Measurements from ENCODE around the gene TGM5. TPM values are rescaled to one million over a fixed set of nuclear protein-coding genes. Genes with fewer than 3 reads are reported as not detected.

The TGM5 gene
- total RNA-seq, 1 donor = not detected

- no peak overlapping the region for H3K27ac ChIP-seq (ENCODE audit: low read depth, low read length)
- no peak for DNase-seq (ENCODE audit: insufficient read length, low spot score, missing footprints)
- no peaks in the 10 kb centered on the region for H3K4me1 ChIP-seq (ENCODE audit: insufficient read depth, low read length)
- H2AFZ ChIP-seq (ENCODE audit: low read length) = no peak overlapping the region
- no peak for TF ChIP-seq CTCF (IDR thresholded peaks at IDR 0.05; ENCODE audit: extremely low read depth, low read depth, low read length)
- H3K27me3 ChIP-seq (ENCODE audit: insufficient read depth, low read length) = peaks cover 36% of the 10 kb centered on the region
- no peaks in the 10 kb centered on the region for H3K79me2 ChIP-seq (ENCODE audit: insufficient read depth, low read length)
- no peak overlapping the region for H3K4me2 ChIP-seq (ENCODE audit: insufficient read depth, low read length)
- H3K36me3 ChIP-seq (ENCODE audit: insufficient read depth, low read length) = no peaks in the 10 kb centered on the region
- H3K4me3 ChIP-seq (ENCODE audit: insufficient read depth, low read length) = no peak overlapping the region
- no peaks in the 10 kb centered on the region for H3K9me3 ChIP-seq (ENCODE audit: low read depth, low read length)
- H4K20me1 ChIP-seq (ENCODE audit: insufficient read depth, low read length) = no peaks in the 10 kb centered on the region
These were observed 45.3 kb downstream of the TGM5 start for GRCh38 chr15:43221422-43221821.

DNA sequence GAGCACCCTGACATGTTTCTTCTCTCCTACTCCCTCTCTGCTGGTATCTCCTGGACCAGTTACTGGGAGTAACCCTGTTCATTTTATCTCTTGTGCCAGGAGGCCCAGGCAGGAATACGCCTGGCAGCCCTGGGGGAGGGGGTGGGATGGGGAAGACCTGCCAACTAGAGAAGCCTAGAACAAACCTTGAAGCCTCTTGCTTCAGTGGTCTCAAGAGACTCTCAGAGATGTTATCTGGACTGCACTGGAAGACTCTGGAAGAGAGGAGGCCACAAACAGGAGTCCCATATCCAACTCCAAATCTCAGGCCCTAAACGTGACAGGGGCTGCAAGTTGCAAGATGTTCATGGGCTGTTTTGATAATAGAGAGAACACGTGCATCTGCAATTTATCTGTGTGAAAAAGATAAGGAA is 45.7 kb downstream of the TGM5 start, which contains the start of gene EPB42:
EPB42 (minus strand) TSS at position 28 of the 413 bp plus-strand sequence. CDS start 193 bp downstream, outside the sequence.
- H2AFZ ChIP-seq (ENCODE audit: low read length) = no peak within 1 kb of the TSS
- H3K27ac ChIP-seq (ENCODE audit: low read depth, low read length) = no peak within 1 kb of the TSS
- H3K4me3 ChIP-seq (ENCODE audit: insufficient read depth, low read length) = no peak within 1 kb of the TSS
- no peaks in the 10 kb centered on the region for H3K9me3 ChIP-seq (ENCODE audit: low read depth, low read length)
- no peaks in the 10 kb centered on the region for H4K20me1 ChIP-seq (ENCODE audit: insufficient read depth, low read length)
- DNase-seq (ENCODE audit: insufficient read length, low spot score, missing footprints) = no peak
- H3K27me3 ChIP-seq (ENCODE audit: insufficient read depth, low read length) = peaks cover 38% of the 10 kb centered on the region
- no peaks in the 10 kb centered on the region for H3K79me2 ChIP-seq (ENCODE audit: insufficient read depth, low read length)
- H3K36me3 ChIP-seq (ENCODE audit: insufficient read depth, low read length) = no peaks in the 10 kb centered on the region
- TF ChIP-seq CTCF (IDR thresholded peaks at IDR 0.05; ENCODE audit: extremely low read depth, low read depth, low read length) = no peak
- no peaks in the 10 kb centered on the region for H3K4me1 ChIP-seq (ENCODE audit: insufficient read depth, low read length)
- H3K4me2 ChIP-seq (ENCODE audit: insufficient read depth, low read length) = no peak within 1 kb of the TSS

DNA sequence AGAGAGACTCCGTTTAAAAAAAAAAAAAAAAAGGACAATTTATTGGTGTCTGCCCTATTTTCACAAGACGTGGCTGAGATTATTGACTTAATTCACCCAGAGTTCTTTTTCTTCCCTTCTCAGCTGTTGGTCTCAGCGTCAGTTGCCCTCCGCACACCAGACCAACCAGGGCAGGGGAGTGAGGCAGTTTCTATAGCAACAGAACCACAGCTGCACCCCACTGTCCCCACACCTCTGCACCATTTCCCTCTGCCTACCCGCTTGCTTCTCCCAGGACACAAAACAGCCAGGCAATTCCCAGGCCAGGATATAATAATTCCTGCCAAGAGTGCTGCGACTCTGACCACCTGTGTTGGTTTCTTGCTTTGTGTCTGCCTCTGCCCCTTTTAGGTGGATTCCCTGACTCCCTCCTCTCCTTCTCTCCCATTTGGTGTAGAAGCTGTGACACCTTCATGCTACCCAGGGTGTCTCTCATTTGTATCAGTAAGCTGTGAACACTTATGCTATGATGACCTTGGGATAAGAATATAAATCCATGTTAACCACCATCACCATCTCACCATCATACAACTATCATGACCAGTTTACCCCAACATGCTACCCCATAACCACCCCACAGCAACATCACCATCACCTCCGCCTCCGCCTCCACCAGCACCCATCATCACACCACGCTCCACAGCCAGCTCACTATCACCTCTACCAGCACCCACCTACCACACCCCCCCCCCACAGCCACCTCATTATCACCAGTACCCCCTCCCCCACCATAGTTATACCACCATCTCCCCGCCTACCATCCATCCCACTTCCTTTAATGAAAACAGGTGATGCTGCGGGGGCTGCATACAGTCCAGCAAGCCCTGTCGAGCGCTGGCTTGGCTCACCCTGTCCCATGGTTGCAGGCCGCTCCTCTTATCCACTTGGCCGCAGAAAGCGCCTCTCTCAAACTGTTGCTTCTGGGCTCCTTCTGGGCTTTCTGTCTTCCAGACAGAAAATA is 46.5 kb downstream of the TGM5 start:
- H3K36me3 ChIP-seq (ENCODE audit: insufficient read depth, low read length) = no peaks in the 10 kb centered on the region
- TF ChIP-seq CTCF (IDR thresholded peaks at IDR 0.05; ENCODE audit: extremely low read depth, low read depth, low read length) = no peak
- no peaks in the 10 kb centered on the region for H4K20me1 ChIP-seq (ENCODE audit: insufficient read depth, low read length)
- no peak overlapping the region for H3K27ac ChIP-seq (ENCODE audit: low read depth, low read length)
- H3K4me3 ChIP-seq (ENCODE audit: insufficient read depth, low read length) = no peak overlapping the region
- no peak overlapping the region for H2AFZ ChIP-seq (ENCODE audit: low read length)
- H3K27me3 ChIP-seq (ENCODE audit: insufficient read depth, low read length) = peaks cover 38% of the 10 kb centered on the region
- H3K9me3 ChIP-seq (ENCODE audit: low read depth, low read length) = no peaks in the 10 kb centered on the region
- no peak overlapping the region for H3K4me2 ChIP-seq (ENCODE audit: insufficient read depth, low read length)
- no peak for DNase-seq (ENCODE audit: insufficient read length, low spot score, missing footprints)
- no peaks in the 10 kb centered on the region for H3K4me1 ChIP-seq (ENCODE audit: insufficient read depth, low read length)
- no peaks in the 10 kb centered on the region for H3K79me2 ChIP-seq (ENCODE audit: insufficient read depth, low read length)
